Aorta (tissue), 5 donors: ENCODE measurements around the gene IQGAP3. TPM values are rescaled to one million over a fixed set of nuclear protein-coding genes. Genes with fewer than 3 reads are reported as not detected.
"Not testable (repeated sequence)": the region's sequence is repeated elsewhere in the genome, so short reads cannot be mapped to it uniquely, and the experiment has no call there.

Experiments used
- ATAC-seq: fragments of 200-7000 bp; cut with Tn5 transposase; one replicate; pipeline ENCODE4 v1.9.1; 2022; ENCODE audit warnings: moderate library complexity; ENCODE audit not compliant: low FRiP score
- DNase-seq, 2 donors: peaks; one replicate each; pipeline ENCODE4 v3.0.0-alpha.2; 2020
- H3K27ac ChIP-seq, 2 donors: one replicate each; pipeline ENCODE4 v1.5.1; 2013; ENCODE audit warnings: low read length in 2 of 2, mild to moderate bottlenecking in 2 of 2, moderate library complexity in 2 of 2, control low read depth in 1 of 2, inconsistent platforms in 1 of 2, low read depth in 1 of 2
- H3K27me3 ChIP-seq, 2 donors: one replicate each; pipeline ENCODE4 v1.6.1; 2013; ENCODE audit warnings: control low read depth in 1 of 2, low read length in 1 of 2, mild to moderate bottlenecking in 1 of 2, moderate library complexity in 1 of 2; ENCODE audit not compliant: insufficient read depth in 2 of 2, control insufficient read depth in 1 of 2
- H3K36me3 ChIP-seq, 2 donors: one replicate each; pipeline ENCODE4 v1.6.1; 2013; ENCODE audit warnings: control low read depth in 1 of 2, low read length in 1 of 2, mild to moderate bottlenecking in 1 of 2; ENCODE audit not compliant: insufficient read depth in 2 of 2, control insufficient read depth in 1 of 2
- H3K4me1 ChIP-seq, 2 donors: one replicate each; pipeline ENCODE4 v1.6.1; 2013; ENCODE audit warnings: low read length in 2 of 2, control low read depth in 1 of 2, mild to moderate bottlenecking in 1 of 2, moderate library complexity in 1 of 2; ENCODE audit not compliant: insufficient read depth in 2 of 2, control insufficient read depth in 1 of 2
- H3K4me3 ChIP-seq, 2 donors: one replicate each; pipeline ENCODE4 v1.5.1; 2013; ENCODE audit warnings: low read length in 2 of 2, control low read depth in 1 of 2, mild to moderate bottlenecking in 1 of 2
- H3K9me3 ChIP-seq: one replicate; pipeline ENCODE4 v1.6.1; 2013; ENCODE audit warnings: mild to moderate bottlenecking, low read length; ENCODE audit not compliant: control insufficient read depth
- WGBS, 2 donors: extraction: QIAGEN DNeasy Blood & Tissue Kit; methylation state at CpG; one replicate each; pipeline ENCODE4 v1.1.7; 2013; 5-methylcytosine and 5-hydroxymethylcytosine counted together
- intact Hi-C, 2 donors: fragments of 100-400 bp; cut with DNase I; formaldehyde crosslinking; loops; one replicate each; pipeline versions ENCODE4 v1.14.2 to v1.15.0; 2022
- polyA plus RNA-seq, 2 donors: library from polyadenylated mRNA; stranded (reverse); fragments of 200-250 nt; gene quantifications; one replicate each; pipeline ENCODE4 v1.2.3, GENCODE V29; 2013
- total RNA-seq, 2 donors: library from RNA; stranded (reverse); fragmentation: NEBNext Ultra II Directional; extraction: Animal tissue kit (Norgen Biotek cat#: 25700); gene quantifications; one replicate each; pipeline ENCODE4 v1.2.1, GENCODE V29; 2021
- donor health status: healthy with polysubstance abuse.
- donor health status: Bipolar disorder and iron deficiency.
- donor health status: DM: no; HTN: no; CAD: no.
- donor health status: DM: no; HTN: no; CAD: no.
- donor health status: DM: yes; HTN: yes; CAD: no.

Gene IQGAP3
- total and polyA plus RNA-seq, 4 donors, result 0.10 to 2.3 (median 0.48) TPM

DNA sequence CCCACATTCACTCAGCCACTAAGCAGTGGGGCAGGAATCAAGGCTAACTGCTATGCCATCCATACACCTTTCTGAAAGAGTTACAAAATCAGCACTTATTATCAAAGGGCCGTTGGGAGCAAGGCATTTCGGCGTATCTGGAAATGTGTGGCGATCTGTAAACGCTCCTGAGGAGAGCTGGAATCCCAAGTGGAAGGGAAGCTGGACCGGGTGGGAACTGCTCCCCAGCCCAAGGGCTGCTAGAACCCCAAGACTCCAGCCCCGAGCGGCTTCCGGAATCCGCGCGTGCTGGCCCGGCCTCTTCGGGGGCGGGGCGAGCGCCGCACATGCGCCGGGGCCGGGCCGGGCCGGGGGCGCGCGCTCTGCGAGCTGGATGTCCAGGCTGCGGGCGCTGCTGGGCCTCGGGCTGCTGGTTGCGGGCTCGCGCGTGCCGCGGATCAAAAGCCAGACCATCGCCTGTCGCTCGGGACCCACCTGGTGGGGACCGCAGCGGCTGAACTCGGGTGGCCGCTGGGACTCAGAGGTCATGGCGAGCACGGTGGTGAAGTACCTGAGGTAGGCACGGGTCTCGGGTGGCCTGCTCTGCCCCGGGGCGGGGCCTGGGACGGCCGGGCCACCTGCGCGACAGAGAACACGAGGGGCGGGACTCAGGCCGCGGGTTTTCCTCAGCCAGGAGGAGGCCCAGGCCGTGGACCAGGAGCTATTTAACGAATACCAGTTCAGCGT, 19.2 kb upstream of the IQGAP3 start, which contains the start of gene NAXE:
Gene NAXE (plus strand): TSS at position 345 of the 726 bp plus-strand sequence. CDS start 29 bp downstream, at position 374.
- H3K9me3 ChIP-seq, result no peaks in the 10 kb centered on the region
- no peaks in the 10 kb centered on the region for H3K27me3 ChIP-seq
- peak; percentile 94 for ATAC-seq
- H3K27ac ChIP-seq, result peak within 1 kb of the TSS; percentile 23 to 91
- peak within 1 kb of the TSS; percentile 71 to 77 for H3K4me3 ChIP-seq
- H3K36me3 ChIP-seq, result peaks cover 0 to 6% of the 10 kb centered on the region in 2 donors
- peak; percentile 81 to 90 for DNase-seq
- WGBS, 2 donors, result 1% methylated on average over 49 to 60 of the region's 60 CpGs
- intact Hi-C loops, result loop anchor here in 1 of 2 donors (5.0 kb wide), 1 partner anchor 79 kb away; no protein-coding TSS in a partner anchor
- H3K4me1 ChIP-seq, result no peaks in the 10 kb centered on the region

DNA sequence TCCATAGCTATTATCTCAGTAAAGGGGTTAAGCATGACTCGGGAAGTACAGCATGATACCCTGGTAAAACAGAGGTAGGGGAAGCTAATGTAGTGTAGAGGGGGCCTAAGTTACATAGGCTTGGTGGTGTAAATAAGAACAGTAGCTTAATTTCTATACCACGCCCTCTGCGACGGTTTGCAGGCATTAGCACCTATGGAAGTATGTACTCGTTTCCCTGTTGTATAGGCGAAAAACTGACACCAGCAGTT, 18.7 kb upstream of the IQGAP3 start:
- Histone ChIP-seq H3K4me1 (no peaks in the 10 kb centered on the region), H3K27me3 (no peaks in the 10 kb centered on the region), H3K27ac (peak overlapping the region; percentile 23 to 91), H3K36me3 (peaks cover 0 to 6% of the 10 kb centered on the region in 2 donors), H3K9me3 (no peaks in the 10 kb centered on the region), H3K4me3 (peak overlapping the region; percentile 71 to 77)
- WGBS, 2 donors, result 18% methylated on average over 6 of the region's 6 CpGs
- no peak for DNase-seq
- intact Hi-C loops, result loop anchor here in 1 of 2 donors (5.0 kb wide), 1 partner anchor 79 kb away; no protein-coding TSS in a partner anchor
- ATAC-seq, result no peak

DNA sequence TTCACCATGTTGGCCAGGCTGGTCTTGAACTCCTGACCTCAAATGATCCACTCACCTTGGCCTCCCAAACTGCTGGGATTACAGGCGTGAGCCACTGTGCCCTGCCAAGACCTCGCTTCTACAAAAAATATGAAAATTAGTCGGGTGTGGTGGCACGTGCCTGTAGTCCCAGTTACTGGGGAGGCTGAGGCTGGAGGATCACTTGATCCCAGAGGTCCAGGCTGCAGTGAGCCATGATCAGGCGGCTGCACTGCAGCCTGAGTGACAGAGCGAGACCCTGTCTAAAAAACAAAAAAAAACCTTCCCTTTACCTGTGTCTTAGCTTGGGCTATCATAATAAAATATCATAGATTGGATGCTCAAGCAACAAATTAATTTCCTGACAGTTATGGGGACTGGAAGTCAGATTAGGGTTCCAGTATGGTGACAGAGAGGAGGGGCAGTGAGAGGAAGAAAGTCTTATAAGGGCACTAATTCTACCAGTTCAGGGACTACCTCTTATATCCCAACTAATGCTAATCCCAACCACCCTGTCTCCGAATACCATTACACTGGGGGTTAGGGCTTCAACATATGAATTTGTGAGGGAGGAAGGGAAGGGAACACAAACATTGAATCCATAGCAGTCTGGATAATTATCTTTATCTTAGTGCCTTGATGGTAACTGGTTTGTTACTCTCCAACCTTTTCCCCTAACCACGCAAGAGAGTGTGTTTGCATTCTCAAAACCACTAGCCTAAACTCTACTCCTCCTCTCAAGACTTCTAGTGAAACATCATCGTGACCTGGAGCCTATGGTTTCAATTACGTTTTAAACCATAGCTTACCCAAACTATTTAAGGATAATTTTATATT, 18.2 kb upstream of the IQGAP3 start:
- DNase-seq (no peak), ATAC-seq (no peak)
- Histone ChIP-seq H3K27ac (peak overlapping the region in 1 of 2 donors; percentile 23), H3K27me3 (no peaks in the 10 kb centered on the region), H3K9me3 (no peaks in the 10 kb centered on the region), H3K4me3 (no peak overlapping the region), H3K4me1 (no peaks in the 10 kb centered on the region), H3K36me3 (peaks cover 0 to 4% of the 10 kb centered on the region in 2 donors)
- intact Hi-C loops, result loop anchor here in 1 of 2 donors (5.0 kb wide), 1 partner anchor 78 kb away; no protein-coding TSS in a partner anchor
- WGBS, 2 donors, result 83% methylated on average over 10 of the region's 10 CpGs

DNA sequence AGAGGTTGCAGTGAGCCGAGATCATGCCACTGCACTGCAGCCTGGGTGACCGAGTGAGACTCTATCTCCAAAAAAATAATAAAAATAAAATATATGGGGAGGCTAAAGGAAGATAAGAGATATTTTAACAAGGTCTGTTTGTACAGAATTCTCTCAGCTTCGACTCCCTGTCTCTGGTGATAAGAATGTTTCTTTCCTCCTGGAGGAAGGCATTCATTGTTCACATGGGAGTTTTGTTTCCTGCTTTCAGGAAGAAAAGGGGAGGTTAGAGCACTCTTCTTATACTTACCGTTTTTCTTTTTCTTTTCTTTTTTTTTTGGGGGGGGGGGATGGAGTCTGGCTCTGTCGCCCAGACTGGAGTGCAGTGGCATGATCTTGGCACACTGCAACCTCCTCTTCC, 17.2 kb upstream of the IQGAP3 start:
- ATAC-seq (no peak), DNase-seq (no peak)
- no peak overlapping the region for H3K27ac ChIP-seq
- no peaks in the 10 kb centered on the region for H3K27me3 ChIP-seq
- H3K4me1 ChIP-seq, result no peaks in the 10 kb centered on the region
- peaks cover 0 to 1% of the 10 kb centered on the region in 2 donors for H3K36me3 ChIP-seq
- no peaks in the 10 kb centered on the region for H3K9me3 ChIP-seq
- H3K4me3 ChIP-seq, result no peak overlapping the region
- 42 to 53% methylated on average over 5 of the region's 5 CpGs for WGBS, 2 donors
- intact Hi-C loops, result no loop called here

DNA sequence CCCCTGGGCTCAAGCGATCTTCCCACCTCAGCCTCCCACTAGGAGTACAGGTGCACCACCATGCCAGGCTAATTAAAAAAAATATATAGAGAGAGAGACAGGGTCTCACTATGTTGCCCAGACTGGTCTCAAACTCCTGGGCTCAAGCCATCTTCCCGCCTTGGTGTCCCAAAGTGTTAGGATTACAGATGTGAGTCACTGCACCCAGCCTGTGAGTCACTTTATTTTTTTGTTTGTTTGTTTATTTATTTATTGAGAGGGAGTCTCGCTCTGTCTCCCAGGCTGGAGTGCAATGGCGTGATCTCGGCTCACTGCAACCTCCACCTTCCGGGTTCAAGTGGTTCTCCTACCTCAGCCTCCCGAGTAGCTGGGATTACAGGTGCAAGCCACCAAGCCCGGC, 15.6 kb upstream of the IQGAP3 start:
- WGBS, 2 donors, result 84 to 87% methylated on average over 8 of the region's 8 CpGs
- H3K27ac ChIP-seq, intact Hi-C loops, H3K36me3 ChIP-seq, H3K9me3 ChIP-seq, H3K4me1 ChIP-seq, H3K27me3 ChIP-seq, H3K4me3 ChIP-seq, ATAC-seq: not testable (repeated sequence)
- DNase-seq, result peak in 1 of 2 donors; percentile 9

DNA sequence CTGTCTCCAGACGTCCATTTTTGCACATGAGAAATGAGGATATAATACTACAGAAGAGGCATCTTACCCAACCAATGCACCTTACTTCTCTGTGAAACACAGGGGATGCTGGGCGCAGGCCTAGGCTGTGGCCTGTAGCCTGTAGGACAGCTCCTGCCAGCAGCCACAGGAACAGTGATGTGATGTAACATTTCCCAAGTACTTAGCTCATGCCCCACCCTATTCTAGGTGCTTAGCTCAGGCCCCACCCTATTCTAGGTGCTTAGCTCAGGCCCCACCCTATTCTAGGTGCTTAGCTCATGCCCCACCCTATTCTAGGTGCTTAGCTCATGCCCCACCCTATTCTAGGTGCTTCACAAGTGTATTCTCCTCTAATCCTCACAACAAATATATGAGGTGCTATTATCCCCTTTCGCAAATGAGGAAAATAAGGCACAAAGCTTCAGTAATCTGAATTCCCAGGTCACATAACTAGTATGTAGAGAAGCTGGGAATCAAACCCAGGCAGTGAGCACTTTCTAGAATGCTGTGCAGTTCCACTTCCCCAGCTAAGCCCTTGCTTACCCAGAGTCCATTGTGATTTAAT, 14.6 kb upstream of the IQGAP3 start:
- ATAC-seq, result no peak
- 91 to 92% methylated on average over 3 of the region's 3 CpGs for WGBS, 2 donors
- no peaks in the 10 kb centered on the region for H3K4me1 ChIP-seq
- no peaks in the 10 kb centered on the region for H3K36me3 ChIP-seq
- intact Hi-C loops, result no loop called here
- H3K27ac ChIP-seq, result no peak overlapping the region
- no peaks in the 10 kb centered on the region for H3K27me3 ChIP-seq
- peak in 1 of 2 donors; percentile 25 for DNase-seq
- H3K9me3 ChIP-seq, result no peaks in the 10 kb centered on the region
- no peak overlapping the region for H3K4me3 ChIP-seq

DNA sequence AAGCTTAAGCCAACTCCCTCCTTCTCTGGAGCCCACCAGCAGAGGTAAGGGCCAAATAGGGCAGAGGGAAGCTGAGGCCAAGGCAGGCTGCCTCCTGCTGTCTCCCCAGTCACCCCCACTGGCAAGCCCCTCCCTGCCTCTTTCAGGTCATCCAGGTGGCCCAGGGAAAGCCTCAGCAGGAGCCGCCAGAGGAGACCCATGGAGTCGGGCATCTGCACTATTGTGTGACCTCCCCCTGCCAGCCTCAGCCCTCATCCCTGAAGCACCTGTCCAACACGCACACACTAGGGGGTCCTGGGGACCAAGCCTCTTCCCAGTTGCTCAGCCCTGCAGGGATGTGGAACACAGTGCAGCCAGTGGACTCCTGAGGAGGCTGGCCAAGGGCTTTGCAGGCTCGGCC, 14.0 kb upstream of the IQGAP3 start:
- intact Hi-C loops, result no loop called here
- DNase-seq, result peak in 1 of 2 donors; percentile 36
- ATAC-seq, result no peak
- Histone ChIP-seq H3K27me3 (no peaks in the 10 kb centered on the region), H3K9me3 (no peaks in the 10 kb centered on the region), H3K36me3 (no peaks in the 10 kb centered on the region), H3K4me3 (no peak overlapping the region), H3K27ac (no peak overlapping the region), H3K4me1 (no peaks in the 10 kb centered on the region)
- WGBS, 2 donors, result 67 to 72% methylated on average over 4 of the region's 4 CpGs

DNA sequence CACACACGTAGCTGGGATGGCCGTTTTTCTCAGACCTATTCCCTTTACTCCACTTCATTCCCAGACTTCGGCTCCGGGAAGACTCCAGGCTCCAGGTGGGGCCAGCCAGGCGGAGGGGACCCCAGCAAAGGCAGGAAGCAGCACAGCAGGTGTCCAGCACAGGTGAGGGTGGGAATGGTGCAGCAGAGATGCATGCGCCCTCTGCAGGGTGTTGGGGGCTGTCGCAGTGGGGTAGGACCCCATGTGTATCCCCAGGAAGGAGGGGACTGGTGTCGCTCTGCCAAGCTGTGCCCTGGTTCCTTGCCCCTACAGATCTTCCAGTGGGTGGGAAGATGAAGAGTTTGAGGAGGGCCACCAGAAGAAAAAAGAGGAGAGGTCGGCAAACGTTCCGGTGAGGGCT, 12.4 kb upstream of the IQGAP3 start:
- H3K27me3 ChIP-seq, result no peaks in the 10 kb centered on the region
- intact Hi-C loops, result loop anchor here (2.0 to 5.0 kb wide), 3 partner anchors 24 to 72 kb away; no protein-coding TSS in a partner anchor
- H3K9me3 ChIP-seq, result no peaks in the 10 kb centered on the region
- no peak overlapping the region for H3K4me3 ChIP-seq
- H3K27ac ChIP-seq, result no peak overlapping the region
- H3K36me3 ChIP-seq, result no peaks in the 10 kb centered on the region
- ATAC-seq (no peak), DNase-seq (no peak)
- H3K4me1 ChIP-seq, result no peaks in the 10 kb centered on the region
- 52 to 54% methylated on average over 11 of the region's 11 CpGs for WGBS, 2 donors
